HG03575 (cell line): ENCODE data around the gene PIN1.
"Not testable (repeated sequence)": the region's sequence is repeated elsewhere in the genome, so short reads cannot be mapped to it uniquely, and the experiment has no call there.

Source experiments
- ATAC-seq: cut with Tn5 transposase; IDR thresholded peaks from one replicate; pipeline ENCODE4 v1.9.1; 2021; ENCODE audit not compliant: unreplicated experiment, insufficient number of reproducible peaks, low FRiP score; ENCODE audit errors: extremely low read depth

PIN1 gene

GRCh38 chr19:9811139-9811538 lies 24.0 kb upstream of the PIN1 start:
- ATAC-seq: no peak

- ATAC-seq: no peak
Measured at GRCh38 chr19:9818175-9818733, 16.9 kb upstream of the PIN1 start.

- ATAC-seq: no peak
Measured at GRCh38 chr19:9818734-9819595, 16.2 kb upstream of the PIN1 start, which contains the start of gene FBXL12. FBXL12 (minus strand) TSS chr19:9819079; CDS start chr19:9818813, 266 bp downstream.

- ATAC-seq: no peak
Measured at GRCh38 chr19:9819596-9819909, 15.6 kb upstream of the PIN1 start.

- not testable (repeated sequence) for ATAC-seq
Measured at GRCh38 chr19:9820034-9820433, 15.1 kb upstream of the PIN1 start.

- ATAC-seq: no peak
Measured at GRCh38 chr19:9823816-9824215, 11.3 kb upstream of the PIN1 start.

GRCh38 chr19:9827289-9828238 lies 7.6 kb upstream of the PIN1 start, which contains the start of gene UBL5:
UBL5 (plus strand) TSS chr19:9827918; CDS start chr19:9828338, 420 bp downstream.
- ATAC-seq: no peak

- ATAC-seq: no peak
Measured at GRCh38 chr19:9828551-9829063, 6.5 kb upstream of the PIN1 start.

GRCh38 chr19:9834307-9834725 lies 802 bp upstream of the PIN1 start:
- no peak for ATAC-seq

- no peak for ATAC-seq
Measured at GRCh38 chr19:9835507-9835949, 410 bp downstream of the PIN1 start.

GRCh38 chr19:9836021-9836420 lies 903 bp downstream of the PIN1 start:
- no peak for ATAC-seq

- no peak for ATAC-seq
Measured at GRCh38 chr19:9838324-9838723, 3.2 kb downstream of the PIN1 start.

GRCh38 chr19:9839415-9839814 lies 4.3 kb downstream of the PIN1 start:
- no peak for ATAC-seq

GRCh38 chr19:9842834-9843625 lies 7.9 kb downstream of the PIN1 start:
- ATAC-seq: no peak

- ATAC-seq: not testable (repeated sequence)
Measured at GRCh38 chr19:9843626-9844273, 8.6 kb downstream of the PIN1 start.

- no peak for ATAC-seq
Measured at GRCh38 chr19:9847087-9847671, 12.1 kb downstream of the PIN1 start.

- no peak for ATAC-seq
Measured at GRCh38 chr19:9848060-9848459, 12.9 kb downstream of the PIN1 start.

- no peak for ATAC-seq
Measured at GRCh38 chr19:9848762-9849161, 13.6 kb downstream of the PIN1 start.
